ENCODE results near the gene DUSP3. TPM values are rescaled to one million over a fixed set of nuclear protein-coding genes. Genes with fewer than 3 reads are reported as not detected.

The DUSP3 gene
- total and polyA plus RNA-seq, 2 of the 13 experiments (the other 11 are each of a cell fraction or from before 2014, with no cell fraction given): 60.0 to 71.5 TPM

DNA sequence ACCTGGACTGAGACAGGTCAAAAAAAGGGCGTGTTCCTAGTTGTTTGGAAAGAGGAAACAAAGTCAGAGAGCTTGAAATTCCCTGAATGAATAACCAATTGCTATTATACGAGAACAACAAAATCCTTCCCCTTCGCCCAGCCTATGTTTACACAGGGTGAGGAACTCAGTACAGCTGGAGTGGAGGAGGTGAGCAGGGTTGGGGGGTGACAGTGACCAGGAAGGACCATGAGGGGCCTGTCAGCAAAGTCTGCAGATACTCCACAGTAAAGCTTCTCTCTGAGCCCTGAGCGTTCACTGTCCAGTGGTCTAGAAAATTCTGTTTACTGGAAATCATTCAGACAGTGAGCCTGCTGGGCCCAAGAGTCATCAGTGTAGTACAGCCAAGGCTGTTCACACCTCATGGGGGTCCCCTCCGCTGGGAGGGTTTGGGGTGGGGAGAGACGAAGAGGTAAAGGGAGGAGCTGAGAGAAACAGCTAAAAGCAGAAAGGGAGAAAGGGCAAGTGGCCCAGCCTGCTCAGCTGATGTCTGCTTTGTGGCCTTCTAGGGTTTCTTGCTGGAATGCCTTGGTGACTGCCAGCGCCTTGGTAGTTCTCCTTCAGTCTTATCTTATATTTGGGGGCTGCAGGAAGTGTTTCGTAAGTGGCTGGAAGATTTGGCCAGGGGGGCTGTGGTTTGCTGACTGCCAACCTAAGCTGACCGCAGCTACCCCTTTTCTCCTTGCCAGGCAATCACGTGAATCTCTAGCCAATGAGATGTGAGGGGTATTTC, 5.7 kb downstream of the DUSP3 start (continued):
- no peak for TF ChIP-seq ISX (CRISPR knock-in tag; conservative IDR thresholded peaks at IDR 0.05)
- TF ChIP-seq, protein P1, sequence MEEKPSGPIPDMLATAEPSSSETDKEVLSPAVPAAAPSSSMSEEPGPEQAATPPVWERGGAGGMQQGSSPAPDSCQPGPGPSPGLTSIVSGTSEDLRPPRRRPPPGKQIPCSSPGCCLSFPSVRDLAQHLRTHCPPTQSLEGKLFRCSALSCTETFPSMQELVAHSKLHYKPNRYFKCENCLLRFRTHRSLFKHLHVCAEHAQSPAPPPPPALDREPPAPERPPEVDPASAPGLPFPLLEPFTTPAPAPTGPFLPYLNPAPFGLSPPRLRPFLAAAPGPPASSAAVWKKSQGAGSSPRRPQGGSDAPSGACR (CRISPR knock-in tag; IDR thresholded peaks at IDR 0.05): 0 out of 2 replicates have a peak, but pooled peaks have one; percentile 0
- 0 out of 2 replicates have a peak, but pooled peaks have one; percentile 51 for TF ChIP-seq ZNF510 (CRISPR knock-in tag; IDR thresholded peaks at IDR 0.05; ENCODE audit: low read depth)
- TF ChIP-seq NFYC (CRISPR knock-in tag; IDR thresholded peaks at IDR 0.05): no peak
- TF ChIP-seq ZFY (CRISPR knock-in tag; IDR thresholded peaks at IDR 0.05): no peak
- no peak for TF ChIP-seq TCF12 (IDR thresholded peaks at IDR 0.05)
- TF ChIP-seq TCF12 (CRISPR knock-in tag; IDR thresholded peaks at IDR 0.05): no peak
- TF ChIP-seq ZNF703 (CRISPR knock-in tag; IDR thresholded peaks at IDR 0.05; ENCODE audit: borderline replicate concordance): no peak
- TF ChIP-seq ZFX (CRISPR knock-in tag; IDR thresholded peaks at IDR 0.05; ENCODE audit: low read depth): peak; percentile 23; the same call in 1 of the 2 replicates
- no peak for TF ChIP-seq SP5 (CRISPR knock-in tag; IDR thresholded peaks at IDR 0.05; ENCODE audit: borderline replicate concordance, low read depth)
- TF ChIP-seq ZFP41 (CRISPR knock-in tag; IDR thresholded peaks at IDR 0.05; ENCODE audit: borderline replicate concordance): no peak
- no peak for TF ChIP-seq ATAD3A (CRISPR knock-in tag; IDR thresholded peaks at IDR 0.05)
- TF ChIP-seq SNAI1 (CRISPR knock-in tag; IDR thresholded peaks at IDR 0.05; ENCODE audit: borderline replicate concordance): no peak
- no peak for TF ChIP-seq MBNL3 (CRISPR knock-in tag; conservative IDR thresholded peaks at IDR 0.05)
- no peak for TF ChIP-seq PHB2 (IDR thresholded peaks at IDR 0.05; ENCODE audit: partially characterized antibody)
- TF ChIP-seq, protein P2, sequence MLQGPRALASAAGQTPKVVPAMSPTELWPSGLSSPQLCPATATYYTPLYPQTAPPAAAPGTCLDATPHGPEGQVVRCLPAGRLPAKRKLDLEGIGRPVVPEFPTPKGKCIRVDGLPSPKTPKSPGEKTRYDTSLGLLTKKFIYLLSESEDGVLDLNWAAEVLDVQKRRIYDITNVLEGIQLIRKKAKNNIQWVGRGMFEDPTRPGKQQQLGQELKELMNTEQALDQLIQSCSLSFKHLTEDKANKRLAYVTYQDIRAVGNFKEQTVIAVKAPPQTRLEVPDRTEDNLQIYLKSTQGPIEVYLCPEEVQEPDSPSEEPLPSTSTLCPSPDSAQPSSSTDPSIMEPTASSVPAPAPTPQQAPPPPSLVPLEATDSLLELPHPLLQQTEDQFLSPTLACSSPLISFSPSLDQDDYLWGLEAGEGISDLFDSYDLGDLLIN (CRISPR knock-in tag; IDR thresholded peaks at IDR 0.05; ENCODE audit: borderline replicate concordance): no peak
- TF ChIP-seq ZNF788 (CRISPR knock-in tag; IDR thresholded peaks at IDR 0.05; ENCODE audit: borderline replicate concordance): no peak
- TF ChIP-seq NFE2 (CRISPR knock-in tag; IDR thresholded peaks at IDR 0.05): no peak
- no peak for TF ChIP-seq CENPT (CRISPR knock-in tag; IDR thresholded peaks at IDR 0.05; ENCODE audit: low read depth)
- no peak for TF ChIP-seq WIZ (CRISPR knock-in tag; IDR thresholded peaks at IDR 0.05)
- TF ChIP-seq, protein P3, sequence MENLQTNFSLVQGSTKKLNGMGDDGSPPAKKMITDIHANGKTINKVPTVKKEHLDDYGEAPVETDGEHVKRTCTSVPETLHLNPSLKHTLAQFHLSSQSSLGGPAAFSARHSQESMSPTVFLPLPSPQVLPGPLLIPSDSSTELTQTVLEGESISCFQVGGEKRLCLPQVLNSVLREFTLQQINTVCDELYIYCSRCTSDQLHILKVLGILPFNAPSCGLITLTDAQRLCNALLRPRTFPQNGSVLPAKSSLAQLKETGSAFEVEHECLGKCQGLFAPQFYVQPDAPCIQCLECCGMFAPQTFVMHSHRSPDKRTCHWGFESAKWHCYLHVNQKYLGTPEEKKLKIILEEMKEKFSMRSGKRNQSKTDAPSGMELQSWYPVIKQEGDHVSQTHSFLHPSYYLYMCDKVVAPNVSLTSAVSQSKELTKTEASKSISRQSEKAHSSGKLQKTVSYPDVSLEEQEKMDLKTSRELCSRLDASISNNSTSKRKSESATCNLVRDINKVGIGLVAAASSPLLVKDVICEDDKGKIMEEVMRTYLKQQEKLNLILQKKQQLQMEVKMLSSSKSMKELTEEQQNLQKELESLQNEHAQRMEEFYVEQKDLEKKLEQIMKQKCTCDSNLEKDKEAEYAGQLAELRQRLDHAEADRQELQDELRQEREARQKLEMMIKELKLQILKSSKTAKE (CRISPR knock-in tag; IDR thresholded peaks at IDR 0.05; ENCODE audit: borderline replicate concordance): no peak
- TF ChIP-seq, protein P4, sequence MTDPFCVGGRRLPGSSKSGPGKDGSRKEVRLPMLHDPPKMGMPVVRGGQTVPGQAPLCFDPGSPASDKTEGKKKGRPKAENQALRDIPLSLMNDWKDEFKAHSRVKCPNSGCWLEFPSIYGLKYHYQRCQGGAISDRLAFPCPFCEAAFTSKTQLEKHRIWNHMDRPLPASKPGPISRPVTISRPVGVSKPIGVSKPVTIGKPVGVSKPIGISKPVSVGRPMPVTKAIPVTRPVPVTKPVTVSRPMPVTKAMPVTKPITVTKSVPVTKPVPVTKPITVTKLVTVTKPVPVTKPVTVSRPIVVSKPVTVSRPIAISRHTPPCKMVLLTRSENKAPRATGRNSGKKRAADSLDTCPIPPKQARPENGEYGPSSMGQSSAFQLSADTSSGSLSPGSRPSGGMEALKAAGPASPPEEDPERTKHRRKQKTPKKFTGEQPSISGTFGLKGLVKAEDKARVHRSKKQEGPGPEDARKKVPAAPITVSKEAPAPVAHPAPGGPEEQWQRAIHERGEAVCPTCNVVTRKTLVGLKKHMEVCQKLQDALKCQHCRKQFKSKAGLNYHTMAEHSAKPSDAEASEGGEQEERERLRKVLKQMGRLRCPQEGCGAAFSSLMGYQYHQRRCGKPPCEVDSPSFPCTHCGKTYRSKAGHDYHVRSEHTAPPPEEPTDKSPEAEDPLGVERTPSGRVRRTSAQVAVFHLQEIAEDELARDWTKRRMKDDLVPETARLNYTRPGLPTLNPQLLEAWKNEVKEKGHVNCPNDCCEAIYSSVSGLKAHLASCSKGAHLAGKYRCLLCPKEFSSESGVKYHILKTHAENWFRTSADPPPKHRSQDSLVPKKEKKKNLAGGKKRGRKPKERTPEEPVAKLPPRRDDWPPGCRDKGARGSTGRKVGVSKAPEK (CRISPR knock-in tag; IDR thresholded peaks at IDR 0.05; ENCODE audit: borderline replicate concordance): no peak
- TF ChIP-seq FOXA3 (CRISPR knock-in tag; IDR thresholded peaks at IDR 0.05): peak; percentile 75
- no peak for TF ChIP-seq PPARG (CRISPR knock-in tag; conservative IDR thresholded peaks at IDR 0.05)
- TF ChIP-seq ZBTB1 (CRISPR knock-in tag; IDR thresholded peaks at IDR 0.05; ENCODE audit: borderline replicate concordance): no peak
